ENCODE results near the gene PTPRM.
"Not testable (repeated sequence)": the region's sequence is repeated elsewhere in the genome, so short reads cannot be mapped to it uniquely, and the experiment has no call there.

The PTPRM gene

GRCh38 chr18:8428951-8429350 is 861.8 kb downstream of the PTPRM start:
- DNase-seq (ENCODE audit: low read depth) = no peak

GRCh38 chr18:8431036-8431435 is 863.9 kb downstream of the PTPRM start:
- DNase-seq (ENCODE audit: low read depth) = no peak

- no peak for DNase-seq (ENCODE audit: low read depth)
Observed at GRCh38 chr18:8433323-8433722, 866.2 kb downstream of the PTPRM start.

DNA sequence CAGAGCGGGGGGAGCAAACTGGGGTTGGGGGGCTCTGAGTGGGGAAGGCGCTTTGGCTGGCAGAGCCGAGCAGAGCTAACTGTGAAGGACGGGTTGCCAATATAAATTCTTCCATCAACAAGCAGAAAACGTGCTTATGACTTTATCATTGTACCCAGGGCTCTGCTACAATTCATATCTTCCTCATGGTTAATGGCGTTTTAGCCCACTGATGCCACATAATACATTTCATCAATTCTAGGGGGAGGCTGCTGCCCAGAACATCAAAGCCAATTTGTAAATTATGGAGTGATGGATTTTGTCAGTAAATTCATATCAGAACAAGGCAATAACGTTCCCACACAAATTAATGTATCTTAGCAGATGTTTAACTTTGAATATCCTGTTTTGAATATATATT is 866.7 kb downstream of the PTPRM start:
- DNase-seq (ENCODE audit: low read depth) = no peak

- DNase-seq (ENCODE audit: low read depth) = no peak
Observed at GRCh38 chr18:8435376-8435775, 868.3 kb downstream of the PTPRM start.

- DNase-seq (ENCODE audit: low read depth) = no peak
Observed at GRCh38 chr18:8439055-8439454, 871.9 kb downstream of the PTPRM start.

- no peak for DNase-seq (ENCODE audit: low read depth)
Observed at GRCh38 chr18:8443505-8443904, 876.4 kb downstream of the PTPRM start.

DNA sequence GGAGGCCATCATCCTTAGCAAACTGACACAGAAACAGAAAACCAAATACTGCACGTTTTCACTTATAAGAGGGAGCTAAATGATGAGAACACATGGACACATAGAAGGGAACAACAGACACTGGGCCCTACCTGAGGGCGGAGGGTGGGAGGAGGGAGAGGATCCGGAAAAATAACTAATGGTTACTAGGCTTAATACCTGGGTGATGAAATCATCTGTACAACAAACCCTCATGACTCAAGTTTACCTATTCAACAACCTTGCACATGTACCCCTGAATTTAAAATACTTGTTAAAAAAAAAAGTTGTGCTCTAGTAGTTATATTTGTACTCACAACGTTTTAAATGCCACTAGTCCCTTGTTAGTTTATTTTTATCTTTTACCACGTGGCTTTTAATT is 879.8 kb downstream of the PTPRM start:
- DNase-seq (ENCODE audit: low read depth) = not testable (repeated sequence)

DNA sequence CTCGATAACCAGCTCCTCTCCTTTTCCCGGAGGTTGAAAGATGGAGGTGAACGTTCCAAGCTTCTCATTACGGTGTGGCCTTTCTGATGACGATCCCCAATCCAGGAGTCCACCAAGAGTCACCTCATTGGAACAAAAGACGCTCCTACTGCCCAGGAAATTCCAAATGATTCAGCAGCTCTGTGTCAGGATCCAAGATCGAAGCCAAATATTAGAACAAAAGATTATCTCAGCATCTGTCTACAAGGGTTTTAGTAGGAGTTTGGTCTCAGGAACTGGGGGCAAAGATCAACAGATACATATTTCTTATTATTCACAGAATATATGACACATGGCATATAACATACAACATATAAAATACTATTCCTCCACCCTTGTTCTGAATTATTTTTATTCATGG is 881.0 kb downstream of the PTPRM start:
- DNase-seq (ENCODE audit: low read depth) = no peak

GRCh38 chr18:8450013-8450412 is 882.9 kb downstream of the PTPRM start:
- no peak for DNase-seq (ENCODE audit: low read depth)

DNA sequence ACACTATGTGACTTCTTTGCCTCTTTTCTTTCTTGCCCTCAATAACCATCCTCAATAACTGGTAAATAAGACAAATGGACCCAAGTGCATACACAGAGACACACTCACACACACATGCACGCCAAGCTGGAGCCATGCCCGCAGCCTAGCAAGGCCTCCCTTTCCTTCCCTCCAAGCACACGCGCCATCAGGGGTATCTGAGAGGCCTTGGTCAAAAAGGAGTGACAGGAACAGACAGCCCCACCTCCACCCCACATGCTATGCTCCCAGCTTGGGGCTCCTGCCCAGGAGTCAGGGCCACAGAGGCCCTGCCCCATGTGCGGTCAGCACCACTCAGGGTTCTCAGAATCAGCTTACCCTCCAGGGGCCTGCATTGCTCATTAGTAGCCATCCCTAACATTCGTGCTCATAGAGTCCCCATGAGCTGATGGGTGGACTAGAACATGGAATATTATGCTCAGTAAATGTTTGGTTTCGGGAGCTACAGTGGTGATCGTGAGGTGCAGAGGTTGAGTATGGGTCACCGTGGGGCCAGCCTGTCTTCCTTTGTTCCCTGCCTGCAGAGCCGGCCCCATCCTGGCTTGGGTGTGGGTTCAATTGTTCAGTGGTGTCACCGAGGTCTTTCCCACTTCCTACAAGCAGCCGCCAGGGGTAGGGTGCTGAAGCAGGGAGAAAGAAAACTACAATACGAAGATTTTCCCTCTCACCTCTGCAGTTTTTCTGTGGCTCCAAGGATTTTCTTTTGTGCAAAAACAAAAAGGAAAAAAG is 884.0 kb downstream of the PTPRM start:
- no peak for DNase-seq (ENCODE audit: low read depth)

DNA sequence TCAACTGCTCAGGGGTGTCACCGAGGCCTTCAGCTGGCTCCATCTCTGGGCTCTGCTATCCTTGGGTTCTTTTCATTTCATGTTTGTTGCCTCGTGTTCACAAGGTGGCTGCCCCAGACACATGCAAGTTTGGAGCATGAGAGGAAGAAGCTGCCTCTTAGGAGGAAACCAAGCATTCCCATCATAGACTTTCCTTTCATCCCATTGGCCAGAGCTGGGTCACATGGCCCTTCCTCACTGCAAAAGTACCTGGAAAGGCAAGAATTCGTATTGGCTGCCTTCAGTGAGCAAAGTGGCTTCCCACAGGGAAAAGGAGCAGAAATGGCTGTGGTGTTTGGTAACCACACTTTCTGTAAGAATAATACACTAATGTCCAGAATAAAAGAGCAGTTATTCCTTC is 886.4 kb downstream of the PTPRM start:
- no peak for DNase-seq (ENCODE audit: low read depth)

GRCh38 chr18:8454136-8454535 is 887.0 kb downstream of the PTPRM start:
- no peak for DNase-seq (ENCODE audit: low read depth)

DNA sequence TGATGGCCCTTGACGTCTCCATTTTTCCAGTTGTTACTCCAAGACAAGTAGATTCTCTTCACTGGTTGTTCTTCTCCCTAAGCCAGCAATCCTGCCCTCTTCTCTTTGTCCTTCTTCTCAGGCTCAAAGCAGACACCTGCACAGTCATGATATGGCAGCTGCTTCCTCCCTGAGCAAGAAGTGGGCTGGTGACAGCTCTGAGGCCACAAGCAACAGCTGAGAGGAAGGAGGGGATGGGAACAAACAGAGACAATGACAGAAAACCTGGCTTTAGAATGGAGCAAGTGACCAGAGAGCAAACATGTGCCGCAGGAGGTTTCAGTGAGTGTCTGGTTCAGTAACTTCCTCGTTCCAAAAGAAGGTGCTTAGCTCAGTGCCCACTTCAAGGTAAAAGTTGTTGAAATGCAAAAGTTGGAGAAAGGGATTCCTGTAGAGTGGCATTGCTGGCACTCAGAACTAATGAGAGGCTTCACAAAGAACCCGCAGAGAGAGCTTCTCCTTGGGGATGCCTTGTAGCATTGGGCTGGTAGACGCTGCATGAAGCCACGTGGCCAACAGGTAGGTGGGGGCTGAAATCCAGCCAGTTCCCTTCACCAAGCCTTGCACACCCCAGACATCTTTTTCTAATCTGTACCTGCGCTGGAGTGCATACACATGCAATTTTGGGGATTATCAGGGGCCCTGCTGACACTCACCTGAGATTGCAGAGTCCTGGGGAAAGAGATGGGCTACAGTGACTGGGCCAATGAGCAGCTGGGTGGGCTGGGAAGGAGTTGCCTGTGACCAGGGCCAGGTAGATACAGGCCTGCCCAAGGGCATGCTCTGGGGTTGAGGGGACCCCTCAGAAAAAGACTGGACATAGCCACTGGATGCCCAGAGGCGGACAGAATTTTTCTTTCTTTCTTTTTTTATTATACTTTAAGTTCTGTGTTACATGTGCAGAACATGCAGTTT is 888.8 kb downstream of the PTPRM start:
- DNase-seq (ENCODE audit: low read depth) = no peak

All from GM04503 (cell line).